Thymus (tissue), 11 donors: ENCODE results near the gene THUMPD3. TPM values are rescaled to one million over a fixed set of nuclear protein-coding genes. Genes with fewer than 3 reads are reported as not detected.
A peak's percentile ranks its signal among the peaks of the same experiment; 100 is the strongest.

ENCODE experiments used
- DNase-seq, 9 donors: peaks; one replicate each; pipeline ENCODE4 v3.0.0-alpha.2; 2013; ENCODE audit warnings: low spot score in 9 of 9, low read depth in 6 of 9, missing footprints in 1 of 9
- H3K27ac ChIP-seq, 2 donors: one replicate each; pipeline ENCODE4 v1.5.1; 2013; ENCODE audit warnings: control low read depth in 1 of 2, low read depth in 1 of 2, low read length in 1 of 2, mild to moderate bottlenecking in 1 of 2, moderate library complexity in 1 of 2
- H3K27me3 ChIP-seq, 2 donors: one replicate each; pipeline ENCODE4 v1.5.1; 2013; ENCODE audit warnings: low read length in 1 of 2; ENCODE audit not compliant: control insufficient read depth in 2 of 2, insufficient read depth in 1 of 2
- H3K36me3 ChIP-seq, 2 donors: one replicate each; pipeline ENCODE4 v1.5.1; 2013; ENCODE audit warnings: low read length in 1 of 2, mild to moderate bottlenecking in 1 of 2, moderate library complexity in 1 of 2; ENCODE audit not compliant: control insufficient read depth in 2 of 2, insufficient read depth in 2 of 2
- H3K4me1 ChIP-seq, 2 donors: one replicate each; pipeline ENCODE4 v1.5.1; 2013; ENCODE audit warnings: low read length in 2 of 2; ENCODE audit not compliant: control insufficient read depth in 2 of 2, insufficient read depth in 2 of 2
- H3K4me3 ChIP-seq, 2 donors: one replicate each; pipeline ENCODE4 v1.5.1; 2013; ENCODE audit warnings: low read length in 2 of 2, control low read depth in 1 of 2, mild to moderate bottlenecking in 1 of 2
- H3K9me3 ChIP-seq, 2 donors: one replicate each; pipeline ENCODE4 v1.5.1; 2013; ENCODE audit warnings: low read length in 1 of 2, mild to moderate bottlenecking in 1 of 2; ENCODE audit not compliant: control insufficient read depth in 2 of 2, insufficient read depth in 1 of 2
- WGBS: extraction: QIAGEN DNeasy Blood & Tissue Kit; methylation state at CpG from one replicate; pipeline ENCODE4 v1.1.7; 2013; 5-methylcytosine and 5-hydroxymethylcytosine counted together
- polyA plus RNA-seq: library from polyadenylated mRNA; stranded (reverse); fragments of 200-250 nt; gene quantifications from one replicate; pipeline ENCODE4 v1.2.3, GENCODE V29; 2013
- total RNA-seq: library from RNA; stranded (reverse); fragments of 120-200 nt; gene quantifications from one replicate; pipeline ENCODE4 v1.2.4, GENCODE V29; 2013
- donor health status: healthy.

Gene THUMPD3
- total and polyA plus RNA-seq, 2 donors = 36.6 to 48.0 TPM

DNA sequence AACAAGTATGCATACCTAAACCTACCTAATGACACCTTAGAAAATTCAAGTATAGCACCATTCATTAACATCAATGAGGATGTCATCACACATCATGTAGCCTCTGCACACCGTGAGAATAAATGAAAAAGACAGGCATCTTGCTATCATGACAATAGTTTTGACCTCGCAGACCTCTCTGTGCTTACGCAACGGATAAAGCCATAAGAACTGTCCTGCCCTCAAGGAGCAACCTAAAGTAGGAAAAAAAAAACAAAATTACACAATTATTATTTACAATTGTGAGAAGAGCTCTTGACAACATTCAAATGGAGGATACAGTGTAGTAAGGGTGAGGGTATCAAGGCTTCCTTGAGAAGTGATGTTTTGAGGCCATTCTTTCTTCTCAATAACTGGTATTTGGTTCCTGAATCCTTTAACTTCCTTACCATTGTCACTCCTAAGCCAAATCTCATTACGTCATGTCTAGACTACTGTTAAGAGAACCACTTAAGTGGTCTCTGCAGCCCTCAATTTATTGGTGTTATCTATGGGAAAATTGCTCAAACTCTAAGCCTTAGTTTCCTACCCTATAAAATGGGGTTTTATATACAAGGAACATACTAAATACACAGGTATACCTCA, 27.5 kb downstream of the THUMPD3 start:
- Histone ChIP-seq H3K27ac (no peak overlapping the region), H3K36me3 (peaks cover 26 to 93% of the 10 kb centered on the region in 2 donors), H3K9me3 (no peaks in the 10 kb centered on the region), H3K4me3 (no peak overlapping the region), H3K27me3 (no peaks in the 10 kb centered on the region), H3K4me1 (peaks cover 6 to 9% of the 10 kb centered on the region in 2 donors)
- DNase-seq = no peak
- whole genome bisulfite sequencing = 99% methylated on average over 5 of the region's 5 CpGs

DNA sequence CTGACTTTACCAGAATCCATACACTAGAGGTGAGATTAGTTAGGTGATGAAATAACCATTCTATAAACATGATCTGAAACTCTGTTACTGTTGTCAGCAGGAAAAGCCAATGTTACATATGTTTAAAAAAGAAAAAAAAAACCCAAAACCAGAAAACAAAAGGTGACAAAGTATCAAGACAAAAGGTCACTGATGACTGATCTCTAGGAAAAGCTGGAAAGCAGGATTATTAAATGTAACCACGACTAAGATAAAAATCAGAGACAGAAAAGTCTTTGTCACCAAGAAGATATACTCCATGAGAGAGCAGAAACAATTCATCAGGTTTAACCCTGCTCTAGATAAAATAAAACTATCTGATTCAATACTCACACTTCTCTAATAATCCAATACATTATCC, 29.2 kb downstream of the THUMPD3 start:
- 52% methylated on average over 1 of the region's 1 CpG for WGBS
- Histone ChIP-seq H3K4me3 (no peak overlapping the region), H3K36me3 (peaks cover 23 to 78% of the 10 kb centered on the region in 2 donors), H3K27me3 (no peaks in the 10 kb centered on the region), H3K9me3 (peaks cover 0 to 4% of the 10 kb centered on the region in 2 donors), H3K27ac (no peak overlapping the region), H3K4me1 (peaks cover 10 to 16% of the 10 kb centered on the region in 2 donors)
- no peak for DNase-seq

DNA sequence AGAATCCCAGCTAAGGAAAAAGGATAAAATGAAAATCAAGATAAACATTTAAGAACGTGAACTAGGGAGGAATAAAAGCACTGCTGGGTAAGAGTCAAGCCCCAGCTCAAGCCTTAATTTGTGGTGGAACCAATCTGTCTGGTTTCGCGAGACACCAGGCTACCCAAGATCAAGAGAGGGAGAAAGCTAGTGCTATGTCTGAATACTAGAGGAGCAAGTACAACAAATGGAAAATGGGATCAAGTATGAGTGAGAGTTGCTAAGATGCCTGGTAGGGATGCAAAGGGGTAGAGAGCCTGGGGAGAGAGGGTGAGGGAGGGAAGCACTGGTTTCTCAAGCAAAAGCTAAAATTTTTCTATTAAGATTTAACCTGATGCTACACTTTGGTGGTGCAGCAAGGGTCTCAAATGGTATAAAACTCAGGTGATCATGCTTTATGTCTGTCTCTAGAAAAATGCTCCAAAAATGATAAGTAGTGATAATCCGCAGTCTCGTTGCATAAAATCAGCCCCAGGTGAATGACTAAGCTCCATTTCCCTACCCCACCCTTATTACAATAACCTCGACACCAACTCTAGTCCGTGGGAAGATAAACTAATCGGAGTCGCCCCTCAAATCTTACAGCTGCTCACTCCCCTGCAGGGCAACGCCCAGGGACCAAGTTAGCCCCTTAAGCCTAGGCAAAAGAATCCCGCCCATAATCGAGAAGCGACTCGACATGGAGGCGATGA, 32.9 kb downstream of the THUMPD3 start:
- Histone ChIP-seq H3K27ac (peak overlapping the region; percentile 97 to 99), H3K36me3 (peaks cover 12 to 44% of the 10 kb centered on the region in 2 donors), H3K9me3 (peaks cover 0 to 4% of the 10 kb centered on the region in 2 donors), H3K4me1 (peaks cover 15 to 21% of the 10 kb centered on the region in 2 donors), H3K27me3 (no peaks in the 10 kb centered on the region), H3K4me3 (peak overlapping the region; percentile 73 to 74)
- 15% methylated on average over 15 of the region's 15 CpGs for WGBS
- DNase-seq = no peak

DNA sequence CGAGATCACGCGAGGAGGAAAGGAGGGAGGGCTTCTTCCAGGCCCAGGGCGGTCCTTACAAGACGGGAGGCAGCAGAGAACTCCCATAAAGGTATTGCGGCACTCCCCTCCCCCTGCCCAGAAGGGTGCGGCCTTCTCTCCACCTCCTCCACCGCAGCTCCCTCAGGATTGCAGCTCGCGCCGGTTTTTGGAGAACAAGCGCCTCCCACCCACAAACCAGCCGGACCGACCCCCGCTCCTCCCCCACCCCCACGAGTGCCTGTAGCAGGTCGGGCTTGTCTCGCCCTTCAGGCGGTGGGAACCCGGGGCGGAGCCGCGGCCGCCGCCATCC, 33.4 kb downstream of the THUMPD3 start:
- H3K27me3 ChIP-seq = no peaks in the 10 kb centered on the region
- H3K4me3 ChIP-seq = peak overlapping the region; percentile 73 to 74
- H3K9me3 ChIP-seq = peaks cover 0 to 4% of the 10 kb centered on the region in 2 donors
- H3K27ac ChIP-seq = peak overlapping the region; percentile 97 to 99
- under 1% methylated on average over 25 of the region's 25 CpGs for WGBS
- H3K4me1 ChIP-seq = peaks cover 15 to 21% of the 10 kb centered on the region in 2 donors
- peak in 6 of 9 donors; percentile 49 to 88 (median 72) for DNase-seq
- peaks cover 7 to 39% of the 10 kb centered on the region in 2 donors for H3K36me3 ChIP-seq

DNA sequence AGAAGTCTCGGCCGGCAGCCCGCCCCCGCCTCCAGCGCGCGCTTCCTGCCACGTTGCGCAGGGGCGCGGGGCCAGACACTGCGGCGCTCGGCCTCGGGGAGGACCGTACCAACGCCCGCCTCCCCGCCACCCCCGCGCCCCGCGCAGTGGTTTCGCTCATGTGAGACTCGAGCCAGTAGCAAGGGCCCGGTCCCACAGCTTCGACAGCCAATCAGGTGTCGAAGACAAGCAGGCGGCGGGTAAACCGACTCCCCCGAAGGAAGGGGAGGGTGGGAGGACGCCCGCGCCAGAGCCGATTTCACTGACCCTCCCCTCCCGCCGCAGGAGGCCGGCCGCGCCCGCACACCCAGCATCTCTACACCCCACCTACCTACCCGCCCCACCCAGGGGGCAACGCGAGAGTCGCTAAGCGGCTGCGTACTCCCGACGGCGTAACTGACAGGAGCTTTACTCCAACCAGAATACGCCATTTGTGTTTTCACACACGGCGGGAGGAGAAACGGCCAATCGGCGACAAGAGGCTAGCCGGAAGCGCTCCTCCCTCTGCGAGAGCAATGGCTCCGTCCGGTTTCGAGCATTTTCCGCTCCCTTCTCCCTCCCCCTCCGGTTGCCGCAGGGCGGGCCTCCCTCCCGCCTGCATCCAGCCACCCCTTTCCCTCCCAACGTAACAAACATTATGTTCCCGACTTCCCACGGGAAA, 33.9 kb downstream of the THUMPD3 start:
- Histone ChIP-seq H3K4me1 (peaks cover 15 to 21% of the 10 kb centered on the region in 2 donors), H3K9me3 (peaks cover 0 to 4% of the 10 kb centered on the region in 2 donors), H3K4me3 (peak overlapping the region; percentile 73 to 74), H3K27ac (peak overlapping the region; percentile 97 to 99), H3K36me3 (peaks cover 3 to 35% of the 10 kb centered on the region in 2 donors), H3K27me3 (no peaks in the 10 kb centered on the region)
- peak; percentile 93 to 99 (median 97) for DNase-seq
- WGBS = under 1% methylated on average over 71 of the region's 71 CpGs

DNA sequence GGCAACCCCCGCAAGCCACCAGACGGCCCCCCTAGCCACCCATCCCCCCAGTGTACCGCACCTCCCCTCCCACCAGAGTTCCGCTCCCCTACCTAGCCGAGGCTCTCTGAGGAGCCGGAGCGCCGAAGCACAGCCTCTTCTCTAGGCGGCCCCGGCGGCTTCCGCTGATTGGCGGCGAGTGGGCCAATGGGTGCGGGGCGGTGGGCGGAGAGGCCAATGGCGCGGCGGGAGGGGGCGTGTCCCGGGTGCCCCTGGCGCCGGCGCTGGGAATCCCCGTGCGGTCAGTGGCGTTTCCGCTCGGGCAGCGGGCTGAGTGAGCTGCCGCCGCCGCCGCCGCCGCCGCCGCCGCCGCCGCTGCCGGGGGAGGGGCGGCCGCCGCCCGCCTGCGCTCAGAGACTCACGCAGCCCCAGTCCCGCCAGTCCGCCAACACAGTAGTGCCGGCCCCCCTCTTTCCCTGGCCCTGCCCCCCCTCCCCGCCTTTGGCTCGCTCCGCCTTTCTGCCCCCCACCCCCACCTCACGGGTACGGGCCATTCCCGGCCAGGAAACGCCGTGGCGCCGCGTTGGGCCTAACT, 34.6 kb downstream of the THUMPD3 start, which contains the start of gene SETD5:
TSS of gene SETD5 (plus strand) at position 284 of the 574 bp plus-strand sequence. CDS start 31,324 bp downstream, outside the sequence.
- peak within 1 kb of the TSS; percentile 97 to 99 for H3K27ac ChIP-seq
- under 1% methylated on average over 61 of the region's 63 CpGs for WGBS
- peaks cover 0 to 4% of the 10 kb centered on the region in 2 donors for H3K9me3 ChIP-seq
- peak within 1 kb of the TSS; percentile 73 to 94 for H3K4me3 ChIP-seq
- DNase-seq = peak; percentile 79 to 98 (median 95)
- H3K4me1 ChIP-seq = peaks cover 15 to 21% of the 10 kb centered on the region in 2 donors
- H3K27me3 ChIP-seq = no peaks in the 10 kb centered on the region
- H3K36me3 ChIP-seq = peaks cover 3 to 29% of the 10 kb centered on the region in 2 donors

DNA sequence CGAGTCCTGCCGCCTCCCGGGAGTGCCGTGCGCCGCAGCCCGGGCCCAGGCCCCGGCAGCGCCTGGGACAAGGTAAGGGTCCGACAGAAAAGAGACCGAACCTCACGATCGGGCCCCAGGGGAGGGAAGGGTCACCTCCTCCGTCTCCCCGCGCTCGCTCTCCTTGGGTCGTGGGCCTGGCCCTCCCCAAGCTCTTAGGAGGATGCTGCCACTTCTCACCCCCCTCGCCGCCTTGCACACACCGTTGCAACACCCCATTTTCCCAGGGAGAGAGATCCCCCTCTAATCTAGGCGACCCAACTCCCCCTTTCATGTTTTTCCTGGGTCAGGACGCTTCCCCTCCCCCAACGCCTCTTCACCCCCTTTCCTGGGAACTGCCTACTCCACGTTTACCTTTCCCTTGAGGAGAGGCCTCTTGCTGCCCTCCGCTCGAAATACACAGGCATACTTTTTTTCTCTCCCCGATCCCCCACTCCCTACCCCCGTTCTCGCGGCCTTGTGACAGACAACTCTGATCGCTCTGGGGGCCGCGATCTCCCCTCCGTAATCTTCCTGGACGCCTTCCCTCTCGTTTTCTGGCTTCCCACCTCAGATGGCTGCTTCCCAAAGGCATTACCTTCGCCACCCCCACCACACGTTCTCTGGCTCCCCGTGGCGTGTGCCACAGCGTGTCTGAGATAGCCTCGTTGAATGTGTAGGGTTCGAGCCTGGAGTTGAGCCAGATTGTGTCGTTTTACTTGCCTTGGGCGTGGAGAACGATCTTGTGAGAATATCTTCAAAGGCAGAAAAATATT, 35.2 kb downstream of the THUMPD3 start:
- peak overlapping the region; percentile 94 to 97 for H3K27ac ChIP-seq
- under 1% methylated on average over 47 of the region's 47 CpGs for WGBS
- peak overlapping the region; percentile 73 to 94 for H3K4me3 ChIP-seq
- peaks cover 0 to 4% of the 10 kb centered on the region in 2 donors for H3K9me3 ChIP-seq
- peaks cover 3 to 22% of the 10 kb centered on the region in 2 donors for H3K36me3 ChIP-seq
- no peaks in the 10 kb centered on the region for H3K27me3 ChIP-seq
- H3K4me1 ChIP-seq = peaks cover 18 to 25% of the 10 kb centered on the region in 2 donors
- peak in 6 of 9 donors; percentile 19 to 68 (median 38) for DNase-seq

DNA sequence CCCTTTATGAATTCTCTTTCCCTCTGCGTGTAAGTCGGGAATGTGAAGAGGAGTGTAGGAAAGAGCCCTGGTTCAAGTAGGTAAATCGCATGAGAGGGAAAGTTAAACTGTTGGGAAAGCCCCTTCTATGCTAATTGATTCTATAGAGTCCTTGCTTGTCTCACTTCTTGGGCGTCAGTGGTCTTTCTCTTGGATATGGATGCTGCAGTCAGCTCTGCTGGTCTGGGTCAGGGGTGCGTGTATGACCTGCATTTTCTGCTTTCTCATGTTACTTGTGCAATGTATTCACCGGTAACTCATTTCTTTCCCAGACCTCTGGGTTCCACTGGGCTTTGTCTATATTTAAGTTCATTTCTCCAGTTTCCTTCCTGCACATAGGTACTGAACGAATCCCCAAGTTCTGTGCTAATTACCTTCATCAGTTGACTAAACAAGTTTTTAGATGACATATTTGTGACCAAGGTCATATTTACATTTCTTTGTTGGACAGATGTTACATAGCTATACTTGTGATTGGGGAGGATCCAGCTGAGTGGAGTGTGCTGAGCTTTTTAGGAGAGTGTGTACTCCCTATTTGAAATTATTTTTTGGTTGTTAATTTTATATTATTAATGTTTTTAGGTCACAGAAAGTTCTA, 36.0 kb downstream of the THUMPD3 start:
- H3K27me3 ChIP-seq = no peaks in the 10 kb centered on the region
- peak in 1 of 9 donors; percentile 61 for DNase-seq
- WGBS = 2% methylated on average over 7 of the region's 7 CpGs
- peak overlapping the region; percentile 94 to 97 for H3K27ac ChIP-seq
- peak overlapping the region; percentile 73 to 94 for H3K4me3 ChIP-seq
- peaks cover 18 to 25% of the 10 kb centered on the region in 2 donors for H3K4me1 ChIP-seq
- H3K36me3 ChIP-seq = peaks cover 0 to 15% of the 10 kb centered on the region in 2 donors
- peaks cover 0 to 4% of the 10 kb centered on the region in 2 donors for H3K9me3 ChIP-seq
